HG03159 (cell line): ENCODE results near the gene ENGASE.

Experiments
- ATAC-seq: cut with Tn5 transposase; IDR thresholded peaks from one replicate; pipeline ENCODE4 v1.9.1; 2021; ENCODE audit warnings: mild to moderate bottlenecking, moderate library complexity; ENCODE audit not compliant: unreplicated experiment

The ENGASE gene

GRCh38 chr17:79113699-79114457, 39.3 kb downstream of the ENGASE start:
- ATAC-seq = no peak

- ATAC-seq = no peak
Observed at GRCh38 chr17:79114458-79115301, 40.1 kb downstream of the ENGASE start.

GRCh38 chr17:79115487-79115886, 40.9 kb downstream of the ENGASE start:
- ATAC-seq = no peak

GRCh38 chr17:79116575-79117368, 42.1 kb downstream of the ENGASE start:
- no peak for ATAC-seq

- no peak for ATAC-seq
Observed at GRCh38 chr17:79117905-79118487, 43.4 kb downstream of the ENGASE start.

GRCh38 chr17:79118924-79119323, 44.3 kb downstream of the ENGASE start:
- no peak for ATAC-seq

GRCh38 chr17:79120259-79120658, 45.6 kb downstream of the ENGASE start:
- ATAC-seq = no peak

GRCh38 chr17:79123988-79124387, 49.4 kb downstream of the ENGASE start:
- no peak for ATAC-seq

GRCh38 chr17:79124513-79125209, 50.0 kb downstream of the ENGASE start:
- no peak for ATAC-seq

- ATAC-seq = no peak
Observed at GRCh38 chr17:79125503-79125902, 50.9 kb downstream of the ENGASE start.

GRCh38 chr17:79126139-79126538, 51.5 kb downstream of the ENGASE start:
- ATAC-seq = no peak

GRCh38 chr17:79127534-79128135, 53.0 kb downstream of the ENGASE start:
- ATAC-seq = no peak

GRCh38 chr17:79129523-79129922, 54.9 kb downstream of the ENGASE start:
- no peak for ATAC-seq

GRCh38 chr17:79130536-79131273, 56.1 kb downstream of the ENGASE start:
- ATAC-seq = no peak

GRCh38 chr17:79131274-79131635, 56.6 kb downstream of the ENGASE start:
- no peak for ATAC-seq

- no peak for ATAC-seq
Observed at GRCh38 chr17:79131701-79132100, 57.1 kb downstream of the ENGASE start.

GRCh38 chr17:79132271-79133064, 57.8 kb downstream of the ENGASE start:
- ATAC-seq = no peak

- no peak for ATAC-seq
Observed at GRCh38 chr17:79133214-79133613, 58.6 kb downstream of the ENGASE start.

GRCh38 chr17:79133985-79134384, 59.4 kb downstream of the ENGASE start:
- no peak for ATAC-seq
